ENCODE measurements around the gene DCAF10.
"Not testable (repeated sequence)": the region's sequence is repeated elsewhere in the genome, so short reads cannot be mapped to it uniquely, and the experiment has no call there.

DCAF10 gene

GRCh38 chr9:37758747-37759146, 41.9 kb upstream of the DCAF10 start:
- no peaks in the 10 kb centered on the region for H3K36me3 ChIP-seq (ENCODE audit: control insufficient read depth, insufficient read depth, low read length)
- DNase-seq (ENCODE audit: extremely low read depth, insufficient read length), result no peak
- no peak overlapping the region for H3K4me3 ChIP-seq (replicated peaks; ENCODE audit: low read depth, low read length)
- H3K27me3 ChIP-seq (replicated peaks; ENCODE audit: control insufficient read depth, insufficient read depth, low read length), result no peaks in the 10 kb centered on the region
- TF ChIP-seq, protein P1, sequence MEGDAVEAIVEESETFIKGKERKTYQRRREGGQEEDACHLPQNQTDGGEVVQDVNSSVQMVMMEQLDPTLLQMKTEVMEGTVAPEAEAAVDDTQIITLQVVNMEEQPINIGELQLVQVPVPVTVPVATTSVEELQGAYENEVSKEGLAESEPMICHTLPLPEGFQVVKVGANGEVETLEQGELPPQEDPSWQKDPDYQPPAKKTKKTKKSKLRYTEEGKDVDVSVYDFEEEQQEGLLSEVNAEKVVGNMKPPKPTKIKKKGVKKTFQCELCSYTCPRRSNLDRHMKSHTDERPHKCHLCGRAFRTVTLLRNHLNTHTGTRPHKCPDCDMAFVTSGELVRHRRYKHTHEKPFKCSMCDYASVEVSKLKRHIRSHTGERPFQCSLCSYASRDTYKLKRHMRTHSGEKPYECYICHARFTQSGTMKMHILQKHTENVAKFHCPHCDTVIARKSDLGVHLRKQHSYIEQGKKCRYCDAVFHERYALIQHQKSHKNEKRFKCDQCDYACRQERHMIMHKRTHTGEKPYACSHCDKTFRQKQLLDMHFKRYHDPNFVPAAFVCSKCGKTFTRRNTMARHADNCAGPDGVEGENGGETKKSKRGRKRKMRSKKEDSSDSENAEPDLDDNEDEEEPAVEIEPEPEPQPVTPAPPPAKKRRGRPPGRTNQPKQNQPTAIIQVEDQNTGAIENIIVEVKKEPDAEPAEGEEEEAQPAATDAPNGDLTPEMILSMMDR (IDR thresholded peaks at IDR 0.05; ENCODE audit: insufficient read depth, low read length, poor library complexity, severe bottlenecking), result no peak

DNA sequence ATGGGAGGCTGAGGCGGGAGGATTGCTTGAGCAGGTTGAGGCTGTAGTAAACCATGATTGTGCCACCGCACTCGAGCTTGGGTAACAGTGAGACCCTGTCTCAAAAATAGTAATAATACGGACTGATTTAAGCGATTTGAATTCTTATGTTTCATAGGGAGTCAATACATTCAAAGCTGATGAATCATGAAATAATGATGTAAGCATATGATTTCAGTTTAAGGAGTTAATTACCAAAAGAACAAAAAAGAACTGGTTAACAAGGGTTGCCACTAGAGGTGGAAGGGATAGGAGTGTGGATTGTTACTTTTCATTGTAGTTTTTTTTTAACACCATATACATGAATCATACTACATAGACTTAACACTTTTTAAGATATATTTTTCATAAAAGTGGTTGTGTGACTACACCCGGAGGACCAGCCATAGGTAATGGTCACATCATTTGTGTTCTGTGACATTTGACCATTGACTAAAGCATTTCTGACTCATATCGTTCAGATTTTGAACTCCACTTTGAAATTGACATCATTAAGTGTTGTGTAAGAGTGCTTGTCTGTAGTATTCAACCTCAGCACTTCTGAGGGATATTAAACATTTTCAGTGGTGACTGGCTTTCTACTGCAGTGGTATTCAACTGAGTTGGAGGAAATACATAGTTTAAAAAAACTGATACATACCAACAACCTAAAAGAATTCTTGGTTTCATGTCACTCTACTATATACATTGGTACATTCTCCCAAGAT, 40.0 kb upstream of the DCAF10 start:
- no peaks in the 10 kb centered on the region for H3K36me3 ChIP-seq (ENCODE audit: control insufficient read depth, insufficient read depth, low read length)
- TF ChIP-seq, protein P1 (IDR thresholded peaks at IDR 0.05; ENCODE audit: insufficient read depth, low read length, poor library complexity, severe bottlenecking), result no peak
- H3K27me3 ChIP-seq (replicated peaks; ENCODE audit: control insufficient read depth, insufficient read depth, low read length), result no peaks in the 10 kb centered on the region
- no peak for DNase-seq (ENCODE audit: extremely low read depth, insufficient read length)
- H3K4me3 ChIP-seq (replicated peaks; ENCODE audit: low read depth, low read length), result no peak overlapping the region

GRCh38 chr9:37761511-37761910, 39.1 kb upstream of the DCAF10 start:
- no peak for DNase-seq (ENCODE audit: extremely low read depth, insufficient read length)
- Histone ChIP-seq H3K36me3 (ENCODE audit: control insufficient read depth, insufficient read depth, low read length) (no peaks in the 10 kb centered on the region), H3K27me3 (replicated peaks; ENCODE audit: control insufficient read depth, insufficient read depth, low read length) (no peaks in the 10 kb centered on the region), H3K4me3 (replicated peaks; ENCODE audit: low read depth, low read length) (no peak overlapping the region)
- TF ChIP-seq, protein P1 (IDR thresholded peaks at IDR 0.05; ENCODE audit: insufficient read depth, low read length, poor library complexity, severe bottlenecking), result no peak

DNA sequence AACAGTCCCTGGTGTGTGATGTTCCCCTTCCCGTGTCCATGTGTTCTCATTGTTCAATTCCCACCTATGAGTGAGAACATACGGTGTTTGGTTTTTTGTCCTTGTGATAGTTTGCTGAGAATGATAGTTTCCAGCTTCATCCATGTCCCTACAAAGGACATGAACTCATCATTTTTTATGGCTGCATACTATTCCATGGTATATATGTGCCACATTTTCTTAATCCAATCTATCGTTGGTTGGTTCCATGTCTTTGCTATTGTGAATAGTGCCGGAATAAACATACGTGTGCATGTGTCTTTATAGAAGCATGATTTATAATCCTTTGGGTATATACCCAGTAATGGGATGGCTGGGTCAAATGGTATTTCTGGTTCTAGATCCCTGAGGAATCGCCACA, 35.3 kb upstream of the DCAF10 start:
- not testable (repeated sequence) for H3K36me3 ChIP-seq (ENCODE audit: control insufficient read depth, insufficient read depth, low read length); DNase-seq (ENCODE audit: extremely low read depth, insufficient read length); H3K4me3 ChIP-seq (replicated peaks; ENCODE audit: low read depth, low read length); H3K27me3 ChIP-seq (replicated peaks; ENCODE audit: control insufficient read depth, insufficient read depth, low read length)

DNA sequence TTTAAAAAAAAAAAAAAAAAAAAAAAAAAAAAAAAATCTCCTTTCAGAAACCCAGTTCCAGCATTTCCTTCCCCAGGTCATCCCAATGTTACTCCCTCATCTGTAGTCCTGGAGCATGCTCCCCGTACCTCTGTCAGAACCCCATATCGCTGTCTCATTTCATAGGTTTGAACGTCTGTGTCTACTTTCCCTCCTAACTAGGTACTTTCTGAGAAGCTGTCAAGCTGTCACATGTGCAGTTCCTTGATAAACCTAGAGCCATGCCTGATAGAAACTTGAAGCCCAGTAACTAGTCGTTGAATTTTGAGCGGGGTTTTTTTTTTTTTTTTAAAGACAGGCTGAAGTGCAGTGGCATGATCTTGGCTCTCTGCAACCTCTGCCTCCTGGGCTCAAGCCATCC, 31.3 kb upstream of the DCAF10 start:
- H3K36me3 ChIP-seq (ENCODE audit: control insufficient read depth, insufficient read depth, low read length), result peaks cover 5% of the 10 kb centered on the region
- TF ChIP-seq, protein P1 (IDR thresholded peaks at IDR 0.05; ENCODE audit: insufficient read depth, low read length, poor library complexity, severe bottlenecking), result no peak
- DNase-seq (ENCODE audit: extremely low read depth, insufficient read length), result no peak

DNA sequence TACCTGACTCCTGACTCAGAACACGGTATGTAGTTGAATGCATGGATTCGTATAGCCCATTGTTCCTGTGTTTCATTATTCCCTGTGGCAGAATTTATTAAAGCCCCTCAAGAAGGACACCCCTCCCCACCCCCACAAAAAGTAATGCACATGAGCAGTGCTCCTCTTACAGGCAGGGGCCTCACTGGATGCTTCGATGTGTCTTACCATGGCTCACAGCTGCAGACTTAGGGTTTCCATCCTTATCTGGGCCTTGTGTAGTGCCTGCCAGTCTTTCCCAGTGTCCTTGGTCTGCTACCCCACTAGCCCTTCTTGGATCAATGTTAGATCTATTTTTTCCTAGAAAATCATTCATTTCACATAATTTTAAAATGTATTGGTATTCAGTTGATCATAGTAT, 30.6 kb upstream of the DCAF10 start:
- H3K27me3 ChIP-seq (replicated peaks; ENCODE audit: control insufficient read depth, insufficient read depth, low read length), result no peaks in the 10 kb centered on the region
- no peak overlapping the region for H3K4me3 ChIP-seq (replicated peaks; ENCODE audit: low read depth, low read length)
- DNase-seq (ENCODE audit: extremely low read depth, insufficient read length), result no peak
- TF ChIP-seq, protein P1 (IDR thresholded peaks at IDR 0.05; ENCODE audit: insufficient read depth, low read length, poor library complexity, severe bottlenecking), result no peak
- H3K36me3 ChIP-seq (ENCODE audit: control insufficient read depth, insufficient read depth, low read length), result peaks cover 5% of the 10 kb centered on the region

More for the DNA sequence above, 31.3 kb upstream of the DCAF10 start:
- Histone ChIP-seq H3K4me3 (replicated peaks; ENCODE audit: low read depth, low read length) (no peak overlapping the region), H3K27me3 (replicated peaks; ENCODE audit: control insufficient read depth, insufficient read depth, low read length) (no peaks in the 10 kb centered on the region)

Measured in GM06990 (cell line).